HepG2 (cell line): ENCODE measurements around the gene EIF2AK2. TPM values are rescaled to one million over a fixed set of nuclear protein-coding genes. Genes with fewer than 3 reads are reported as not detected.

ENCODE experiments used
- BHLHE40 ChIP-seq: IDR thresholded peaks from 2 replicates; pipeline ENCODE4 v1.6.1; 2011; ENCODE audit warnings: low read length, improper control_type of control experiment
- ETV6 ChIP-seq: sonication (generic); formaldehyde crosslinking; conservative IDR thresholded peaks from 2 replicates; pipeline ENCODE4 v1.4.0; 2020; ENCODE audit warnings: missing genetic modification reagents
- GABPB1 ChIP-seq: IDR thresholded peaks from 2 replicates; pipeline ENCODE4 v1.6.1; 2016; ENCODE audit warnings: mild to moderate bottlenecking, missing genetic modification reagents, moderate library complexity, missing compliant biosample characterization
- HDAC2 ChIP-seq: sonication (generic); formaldehyde crosslinking; IDR thresholded peaks from 2 replicates; pipeline ENCODE4 v1.4.0; 2020; ENCODE audit warnings: missing genetic modification reagents
- HMG20A ChIP-seq: IDR thresholded peaks from 2 replicates; pipeline ENCODE4 v1.6.1; 2016; ENCODE audit warnings: borderline replicate concordance
- KAT8 ChIP-seq: IDR thresholded peaks from 2 replicates; pipeline ENCODE4 v1.6.1; 2016; ENCODE audit warnings: missing genetic modification reagents, missing compliant biosample characterization
- RERE ChIP-seq: IDR thresholded peaks from 2 replicates; pipeline ENCODE4 v1.6.1; 2016; ENCODE audit warnings: low read depth, missing genetic modification reagents, missing compliant biosample characterization
- ZBTB38 ChIP-seq: sonication (generic); formaldehyde crosslinking; IDR thresholded peaks from 2 replicates; pipeline ENCODE4 v1.5.1; 2020; ENCODE audit warnings: mild to moderate bottlenecking, missing genetic modification reagents
- ZFP91 ChIP-seq: sonication (generic); formaldehyde crosslinking; IDR thresholded peaks from 2 replicates; pipeline ENCODE4 v1.9.0; 2022; ENCODE audit warnings: missing genetic modification reagents, mild to moderate bottlenecking, borderline replicate concordance
- ZNF709 ChIP-seq: sonication (generic); formaldehyde crosslinking; IDR thresholded peaks from 2 replicates; pipeline ENCODE4 v1.5.0; 2020; ENCODE audit warnings: mild to moderate bottlenecking, missing genetic modification reagents
- ZNF75D ChIP-seq: sonication (generic); formaldehyde crosslinking; IDR thresholded peaks from 2 replicates; pipeline ENCODE4 v1.8.1; 2023; ENCODE audit warnings: missing genetic modification reagents, mild to moderate bottlenecking, borderline replicate concordance
- ZSCAN31 ChIP-seq: sonication (generic); formaldehyde crosslinking; IDR thresholded peaks from 2 replicates; pipeline ENCODE4 v1.5.0; 2020; ENCODE audit warnings: low read depth, mild to moderate bottlenecking, missing genetic modification reagents
- polyA plus RNA-seq, 8 experiments: library from polyadenylated mRNA; depleted of rRNA in 3 of 8; stranded (reverse) in 7 of 8; unstranded in 1 of 8; fragments of >200 nt; fragmentation: Illumina TruSeq in 4 of 8; extraction: Trizol in 4 of 8; gene quantifications; 2 replicates each; pipeline versions ENCODE4 v1.2.1 to v1.2.3, GENCODE V29; 2011 to 2016; ENCODE audit warnings: low read depth in 4 of 8, missing spikeins in 1 of 8, mixed read lengths in 1 of 8; ENCODE audit not compliant: insufficient read depth in 1 of 8
- total RNA-seq, 5 experiments: library from RNA; depleted of rRNA; stranded (reverse); fragments of >200 nt; fragmentation: Illumina TruSeq; extraction: Trizol; gene quantifications; 2 replicates each; pipeline ENCODE4 v1.2.3, GENCODE V29; 2016; ENCODE audit warnings: low read depth in 1 of 5

EIF2AK2 gene
- total and polyA plus RNA-seq, 2 of the 13 experiments (the other 11 are each of a cell fraction or from before 2014, with no cell fraction given) = 10.2 to 26.1 TPM

GRCh38 chr2:37189452-37190153 is 32.8 kb upstream of the EIF2AK2 start (continued):
- TF ChIP-seq ZFP91 (CRISPR knock-in tag) = no peak
- peak; percentile 47; the same call in 1 of the 2 replicates for TF ChIP-seq HDAC2 (CRISPR knock-in tag)
- TF ChIP-seq BHLHE40 = no peak
- 0 out of 2 replicates have a peak, but pooled peaks have one; percentile 22 for TF ChIP-seq ZBTB38 (CRISPR knock-in tag)
- no peak for TF ChIP-seq ZNF75D (CRISPR knock-in tag)
- TF ChIP-seq KAT8 (CRISPR knock-in tag) = 0 out of 2 replicates have a peak, but pooled peaks have one; percentile 38
- TF ChIP-seq GABPB1 (CRISPR knock-in tag) = peak; percentile 32; the same call in 1 of the 2 replicates
- no peak for TF ChIP-seq ZSCAN31 (CRISPR knock-in tag)
- peak; percentile 22; the same call in 1 of the 2 replicates for TF ChIP-seq HMG20A (CRISPR knock-in tag)
- no peak for TF ChIP-seq ZNF709 (CRISPR knock-in tag)
- peak; percentile 40; the same call in 1 of the 2 replicates for TF ChIP-seq RERE
- no peak for TF ChIP-seq ETV6 (CRISPR knock-in tag)
